Keratinocyte (primary cell): Measurements from ENCODE around the gene PRKAG3. TPM values are rescaled to one million over a fixed set of nuclear protein-coding genes. Genes with fewer than 3 reads are reported as not detected.

ENCODE experiments used
- DNase-seq: peaks from one replicate; pipeline ENCODE4 v3.0.0-alpha.2; 2011; ENCODE audit warnings: low read depth, missing footprints, low spot score
- FAIRE-seq: peaks from 2 replicates; lab custom pipeline; 2011; peaks lifted over from hg19 to GRCh38; lab: Jason Lieb, UNC
- H2AFZ ChIP-seq: 2 replicates; pipeline ENCODE4 v1.6.0; 2012; ENCODE audit warnings: low read length, control low read depth, inconsistent platforms; ENCODE audit not compliant: control insufficient read depth
- H3K27ac ChIP-seq: 2 replicates; pipeline ENCODE4 v1.5.1; 2011; ENCODE audit warnings: low read length; ENCODE audit not compliant: control insufficient read depth, insufficient read depth
- H3K27me3 ChIP-seq: 3 replicates; pipeline ENCODE4 v1.6.0; 2011; ENCODE audit warnings: low read length; ENCODE audit not compliant: control insufficient read depth, insufficient read depth; ENCODE audit errors: extremely low read depth
- H3K36me3 ChIP-seq, 2 experiments: 2 replicates in 1 of 2; 3 replicates in 1 of 2; pipeline ENCODE4 v1.5.1; 2011; ENCODE audit warnings: low read length in 2 of 2, mild to moderate bottlenecking in 1 of 2; ENCODE audit not compliant: control insufficient read depth in 2 of 2, insufficient read depth in 2 of 2; ENCODE audit errors: extremely low read depth in 1 of 2
- H3K4me1 ChIP-seq: 3 replicates; pipeline ENCODE4 v1.5.1; 2011; ENCODE audit warnings: low read length; ENCODE audit not compliant: control insufficient read depth, insufficient read depth; ENCODE audit errors: extremely low read depth
- H3K4me2 ChIP-seq: 3 replicates; pipeline ENCODE4 v1.6.0; 2011; ENCODE audit warnings: low read depth, low read length; ENCODE audit not compliant: control insufficient read depth, insufficient read depth; ENCODE audit errors: extremely low read depth
- H3K4me3 ChIP-seq, 3 experiments: fragments of 200-600 bp in 1 of 3; sonication (generic) in 1 of 3; 2 replicates in 2 of 3; 3 replicates in 1 of 3; pipeline ENCODE4 v1.5.1; 2011 to 2016; ENCODE audit warnings: low read length in 3 of 3, mild to moderate bottlenecking in 3 of 3, control low read depth in 2 of 3, inconsistent platforms in 1 of 3, low read depth in 1 of 3, mixed read lengths in 1 of 3, mixed run types in 1 of 3, moderate library complexity in 1 of 3; ENCODE audit not compliant: control insufficient read depth in 2 of 3, insufficient read depth in 2 of 3; ENCODE audit errors: extremely low read depth in 1 of 3
- H3K79me2 ChIP-seq: 2 replicates; pipeline ENCODE4 v1.6.0; 2012; ENCODE audit warnings: low read length; ENCODE audit not compliant: control insufficient read depth, insufficient read depth
- H3K9ac ChIP-seq: 3 replicates; pipeline ENCODE4 v1.6.0; 2011; ENCODE audit warnings: low read length; ENCODE audit not compliant: control insufficient read depth, insufficient read depth; ENCODE audit errors: extremely low read depth
- H3K9me1 ChIP-seq: 3 replicates; pipeline ENCODE4 v1.6.0; 2011; ENCODE audit warnings: low read length; ENCODE audit not compliant: control insufficient read depth, insufficient read depth; ENCODE audit errors: extremely low read depth
- H3K9me3 ChIP-seq: 2 replicates; pipeline ENCODE4 v1.5.1; 2012; ENCODE audit warnings: low read depth, low read length; ENCODE audit not compliant: control insufficient read depth
- H4K20me1 ChIP-seq: 3 replicates; pipeline ENCODE4 v1.6.0; 2011; ENCODE audit warnings: low read length; ENCODE audit not compliant: control insufficient read depth, insufficient read depth; ENCODE audit errors: extremely low read depth
- CTCF ChIP-seq, 3 experiments: IDR thresholded peaks in 1 of 3; conservative IDR thresholded peaks in 1 of 3; optimal IDR thresholded peaks in 1 of 3; 2 replicates in 2 of 3; 3 replicates in 1 of 3; pipeline versions ENCODE3 to v1.5.1; 2011; ENCODE audit warnings: low read length in 3 of 3, mild to moderate bottlenecking in 3 of 3, moderate library complexity in 2 of 3, control low read depth in 1 of 3, inconsistent platforms in 1 of 3; ENCODE audit not compliant: insufficient read depth in 2 of 3; ENCODE audit errors: extremely low read depth in 1 of 3
- EZH2 ChIP-seq: IDR thresholded peaks from one replicate; pipeline ENCODE4 v1.6.1; 2012; ENCODE audit warnings: inconsistent platforms, mild to moderate bottlenecking, low read length, moderate library complexity
- dilution Hi-C: fragments of 300-500 bp; cut with MboI; formaldehyde crosslinking; loops from one replicate; pipeline ENCODE4 v1.7.0; 2020; ENCODE audit warnings: low sequenced_read_pairs; ENCODE audit not compliant: extremely low pct_ligation_motif_present
- polyA plus RNA-seq, 5 experiments: library from polyadenylated mRNA; depleted of rRNA in 3 of 5; stranded (reverse) in 3 of 5; stranded (forward) in 1 of 5; unstranded in 1 of 5; fragments of >200 nt; gene quantifications; 1 replicate in 1 of 5; 2 replicates in 3 of 5; 3 replicates in 1 of 5; pipeline versions ENCODE4 v1.2.1 to v1.2.3, GENCODE V29; 2011 to 2012; ENCODE audit warnings: missing spikeins in 2 of 5, low read depth in 1 of 5, low replicate concordance in 1 of 5

The PRKAG3 gene
- polyA plus RNA-seq, 1 donor (not counting 4 experiments of a cell fraction or from before 2014, with no cell fraction given): not detected

GRCh38 chr2:218810256-218810655, 21.3 kb downstream of the PRKAG3 start:
- dilution Hi-C loops: no loop called here
- peaks cover 13% of the 10 kb centered on the region for H3K4me1 ChIP-seq
- H3K79me2 ChIP-seq: no peaks in the 10 kb centered on the region
- H3K27ac ChIP-seq: no peak overlapping the region
- no peaks in the 10 kb centered on the region for H3K9me1 ChIP-seq
- H2AFZ ChIP-seq: no peak overlapping the region
- H4K20me1 ChIP-seq: no peaks in the 10 kb centered on the region
- no peak overlapping the region for H3K4me3 ChIP-seq
- no peak overlapping the region for H3K9ac ChIP-seq
- FAIRE-seq (no peak), DNase-seq (no peak)
- H3K36me3 ChIP-seq: no peaks in the 10 kb centered on the region
- TF ChIP-seq CTCF (optimal IDR thresholded peaks at IDR 0.05 in 1 of 3, IDR thresholded peaks at IDR 0.05 in 1 of 3, conservative IDR thresholded peaks at IDR 0.05 in 1 of 3; ENCODE audit: extremely low read depth in 1 of 3, insufficient read depth in 2 of 3, low read length in 3 of 3) (no peak), EZH2 (no peak)
- peaks cover 9% of the 10 kb centered on the region for H3K27me3 ChIP-seq
- H3K4me2 ChIP-seq: no peak overlapping the region
- H3K9me3 ChIP-seq: no peaks in the 10 kb centered on the region

- peaks cover 11% of the 10 kb centered on the region for H3K4me1 ChIP-seq
- H3K9me1 ChIP-seq: no peaks in the 10 kb centered on the region
- no peak overlapping the region for H2AFZ ChIP-seq
- no peak overlapping the region for H3K27ac ChIP-seq
- H3K27me3 ChIP-seq: peaks cover 9% of the 10 kb centered on the region
- no peaks in the 10 kb centered on the region for H3K9me3 ChIP-seq
- no peaks in the 10 kb centered on the region for H4K20me1 ChIP-seq
- no peak overlapping the region for H3K4me3 ChIP-seq
- TF ChIP-seq CTCF (optimal IDR thresholded peaks at IDR 0.05 in 1 of 3, IDR thresholded peaks at IDR 0.05 in 1 of 3, conservative IDR thresholded peaks at IDR 0.05 in 1 of 3; ENCODE audit: extremely low read depth in 1 of 3, insufficient read depth in 2 of 3, low read length in 3 of 3) (no peak), EZH2 (no peak)
- DNase-seq (no peak), FAIRE-seq (no peak)
- dilution Hi-C loops: no loop called here
- H3K4me2 ChIP-seq: no peak overlapping the region
- H3K36me3 ChIP-seq: no peaks in the 10 kb centered on the region
- H3K9ac ChIP-seq: no peak overlapping the region
- no peaks in the 10 kb centered on the region for H3K79me2 ChIP-seq
Measured at GRCh38 chr2:218809515-218809914, 22.1 kb downstream of the PRKAG3 start.
